ENCODE measurements around the gene ITPK1. TPM values are rescaled to one million over a fixed set of nuclear protein-coding genes. Genes with fewer than 3 reads are reported as not detected.

The ITPK1 gene
- total and polyA plus RNA-seq, 12 donors: 47.1 to 152 (median 92.7) TPM

DNA sequence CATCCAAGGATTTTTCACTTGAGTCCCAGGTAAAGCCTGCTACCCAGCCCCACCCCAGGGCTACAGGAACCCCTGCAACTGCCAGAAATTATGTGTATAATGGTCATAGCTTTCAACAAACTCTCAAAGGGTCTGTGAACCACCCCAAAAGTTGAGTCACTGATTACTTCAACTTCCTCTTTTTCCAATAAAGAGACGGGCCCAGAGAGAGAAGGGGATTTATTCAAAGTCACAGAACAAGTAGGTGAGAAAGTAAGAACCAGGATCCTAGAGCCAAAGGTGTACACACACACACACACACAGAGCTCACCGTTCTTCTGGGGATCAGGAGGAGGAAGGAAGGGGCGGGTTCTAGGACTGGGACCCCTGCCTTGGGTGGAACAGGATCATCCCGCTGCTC, 4.8 kb upstream of the ITPK1 start:
- TF ChIP-seq, protein P1, sequence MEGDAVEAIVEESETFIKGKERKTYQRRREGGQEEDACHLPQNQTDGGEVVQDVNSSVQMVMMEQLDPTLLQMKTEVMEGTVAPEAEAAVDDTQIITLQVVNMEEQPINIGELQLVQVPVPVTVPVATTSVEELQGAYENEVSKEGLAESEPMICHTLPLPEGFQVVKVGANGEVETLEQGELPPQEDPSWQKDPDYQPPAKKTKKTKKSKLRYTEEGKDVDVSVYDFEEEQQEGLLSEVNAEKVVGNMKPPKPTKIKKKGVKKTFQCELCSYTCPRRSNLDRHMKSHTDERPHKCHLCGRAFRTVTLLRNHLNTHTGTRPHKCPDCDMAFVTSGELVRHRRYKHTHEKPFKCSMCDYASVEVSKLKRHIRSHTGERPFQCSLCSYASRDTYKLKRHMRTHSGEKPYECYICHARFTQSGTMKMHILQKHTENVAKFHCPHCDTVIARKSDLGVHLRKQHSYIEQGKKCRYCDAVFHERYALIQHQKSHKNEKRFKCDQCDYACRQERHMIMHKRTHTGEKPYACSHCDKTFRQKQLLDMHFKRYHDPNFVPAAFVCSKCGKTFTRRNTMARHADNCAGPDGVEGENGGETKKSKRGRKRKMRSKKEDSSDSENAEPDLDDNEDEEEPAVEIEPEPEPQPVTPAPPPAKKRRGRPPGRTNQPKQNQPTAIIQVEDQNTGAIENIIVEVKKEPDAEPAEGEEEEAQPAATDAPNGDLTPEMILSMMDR (IDR thresholded peaks at IDR 0.05): no peak
- Histone ChIP-seq H3K4me1 (peaks cover 4 to 23% (median 10%) of the 10 kb centered on the region in 9 donors), H3K4me3 (no peak overlapping the region), H3K27ac (no peak overlapping the region), H3K9me3 (no peaks in the 10 kb centered on the region), H3K36me3 (no peaks in the 10 kb centered on the region), H3K27me3 (no peaks in the 10 kb centered on the region)
- DNase-seq (no peak), ATAC-seq (no peak)
- intact Hi-C loops (cut with DNase I): no loop called here
- WGBS, 2 donors: 79 to 81% methylated on average over 4 of the region's 4 CpGs

DNA sequence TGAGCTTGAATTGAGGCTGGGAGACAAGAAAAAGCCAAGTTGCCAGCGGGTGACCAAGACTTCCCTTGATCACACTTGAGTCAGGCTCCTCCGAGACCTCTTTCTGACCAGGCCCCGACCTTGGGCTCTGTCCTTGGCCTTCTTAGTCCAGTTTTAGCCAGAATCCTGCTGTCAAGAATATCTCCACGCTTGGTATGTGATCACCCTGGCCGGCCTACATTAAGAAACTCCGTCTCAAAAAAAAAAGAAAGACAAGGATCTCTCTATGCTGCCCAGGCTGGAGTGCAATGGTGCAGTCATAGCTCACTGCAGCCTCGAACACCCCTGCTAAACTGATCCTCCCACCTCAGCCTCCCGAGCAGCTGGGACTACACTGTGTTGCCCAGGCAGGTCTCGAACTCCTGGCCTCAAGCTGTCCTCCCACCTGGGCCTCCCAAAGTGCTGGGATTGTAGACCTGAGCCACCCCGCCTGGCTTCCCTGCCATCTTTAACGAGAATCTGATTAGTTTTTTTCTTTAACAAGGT, 1.0 kb upstream of the ITPK1 start:
- 90 to 92% methylated on average over 11 of the region's 11 CpGs for WGBS, 2 donors
- no peaks in the 10 kb centered on the region for H3K27me3 ChIP-seq
- intact Hi-C loops (cut with DNase I): loop anchor here in 3 of 10 donors (10.0 kb wide), 2 partner anchors 72 to 102 kb away; no protein-coding TSS in a partner anchor

DNA sequence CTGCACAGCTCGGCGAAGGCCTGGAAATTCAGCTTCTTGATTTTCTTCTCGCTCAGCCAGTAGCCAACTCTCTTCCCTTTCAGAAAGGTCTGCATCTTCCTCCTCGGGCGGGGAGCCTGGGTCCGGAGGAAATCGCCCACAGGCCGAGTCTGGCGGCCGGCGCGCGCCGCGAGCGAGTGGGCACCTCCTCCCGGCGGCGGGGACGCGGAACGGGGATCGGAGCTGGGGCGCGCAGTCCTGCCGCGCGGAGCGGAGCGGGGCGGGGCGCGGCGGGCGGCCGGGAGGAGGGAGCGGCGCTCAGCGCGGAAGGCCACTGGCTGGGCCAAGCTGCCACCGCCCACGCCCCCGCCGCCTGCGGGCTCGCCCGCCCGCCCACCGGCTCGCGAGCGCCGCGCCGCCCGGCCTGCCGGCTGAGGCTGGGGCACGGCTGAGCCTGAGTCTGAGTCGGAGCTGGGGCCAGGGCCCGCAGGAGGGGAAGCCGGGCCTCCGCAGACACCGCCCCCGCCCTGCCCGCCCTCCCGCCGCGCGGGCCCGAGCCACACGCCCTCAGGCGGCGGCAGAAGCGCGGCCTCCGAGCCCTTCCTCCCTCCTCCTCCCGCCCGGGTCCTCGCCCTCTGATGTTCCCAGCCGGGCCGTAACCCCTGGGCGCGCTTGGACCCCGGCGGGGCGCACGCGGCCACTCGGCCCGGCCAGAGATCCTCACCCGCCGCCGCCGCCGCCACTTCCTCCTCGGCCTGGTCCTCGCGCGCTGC, 480 bp downstream of the ITPK1 start:
- ATAC-seq (peak; percentile 83 to 94 (median 92)), DNase-seq (peak; percentile 86 to 91)
- H3K36me3 ChIP-seq: no peaks in the 10 kb centered on the region
- H3K27me3 ChIP-seq: no peaks in the 10 kb centered on the region
- H3K4me1 ChIP-seq: peaks cover 15 to 49% (median 36%) of the 10 kb centered on the region in 9 donors
- TF ChIP-seq, protein P1 (IDR thresholded peaks at IDR 0.05): peak in 2 of 9 donors; percentile 0 to 10
- H3K27ac ChIP-seq: peak overlapping the region; percentile 93 to 99 (median 98)
- no peaks in the 10 kb centered on the region for H3K9me3 ChIP-seq
- 0% methylated on average over 50 to 85 of the region's 99 CpGs for WGBS, 2 donors
- intact Hi-C loops (cut with DNase I): loop anchor here in 4 of 10 donors (2.0 to 10.0 kb wide), 3 partner anchors 24 to 100 kb away; no protein-coding TSS in a partner anchor
- peak overlapping the region; percentile 52 to 95 (median 86) for H3K4me3 ChIP-seq

More for the DNA sequence above, 1.0 kb upstream of the ITPK1 start:
- DNase-seq: no peak
- Histone ChIP-seq H3K27ac (peak overlapping the region in 9 of 10 donors; percentile 93 to 99 (median 98)), H3K4me3 (peak overlapping the region; percentile 52 to 95 (median 86)), H3K4me1 (peaks cover 15 to 53% (median 34%) of the 10 kb centered on the region in 9 donors), H3K9me3 (no peaks in the 10 kb centered on the region), H3K36me3 (no peaks in the 10 kb centered on the region)
- TF ChIP-seq, protein P1 (IDR thresholded peaks at IDR 0.05): no peak
- ATAC-seq: no peak

DNA sequence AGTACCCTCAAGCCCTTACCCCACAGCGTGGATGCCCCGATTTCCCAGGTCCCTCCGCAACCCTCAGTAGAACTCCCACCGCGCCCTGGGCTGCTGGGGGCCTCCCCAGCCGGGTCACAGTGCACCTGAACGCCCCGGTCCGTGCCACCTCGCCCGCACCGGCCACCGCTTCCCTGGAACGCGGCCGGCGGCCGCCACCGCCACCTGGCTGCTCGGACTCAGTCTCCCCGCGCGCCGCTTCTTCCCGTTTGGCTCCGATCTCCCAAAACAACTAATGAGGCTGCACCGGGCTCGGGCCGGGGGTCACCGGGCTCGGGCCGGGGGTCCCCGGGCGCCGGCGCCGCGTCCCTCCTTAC, 1.0 kb downstream of the ITPK1 start:
- TF ChIP-seq, protein P1 (IDR thresholded peaks at IDR 0.05): peak in 4 of 9 donors; percentile 8 to 48 (median 20)
- DNase-seq: peak in 1 of 2 donors; percentile 42
- no peaks in the 10 kb centered on the region for H3K27me3 ChIP-seq
- H3K27ac ChIP-seq: peak overlapping the region; percentile 86 to 99 (median 96)
- H3K9me3 ChIP-seq: no peaks in the 10 kb centered on the region
- peaks cover 0 to 4% (median 0%) of the 10 kb centered on the region in 9 donors for H3K36me3 ChIP-seq
- intact Hi-C loops (cut with DNase I): loop anchor here in 7 of 10 donors (2.0 to 10.0 kb wide), 6 partner anchors 24 to 162 kb away; no protein-coding TSS in a partner anchor
- peak in 5 of 8 donors; percentile 1 to 35 (median 11) for ATAC-seq
- WGBS, 2 donors: 3 to 5% methylated on average over 33 to 38 of the region's 38 CpGs
- H3K4me3 ChIP-seq: peak overlapping the region; percentile 52 to 95 (median 86)
- H3K4me1 ChIP-seq: peaks cover 15 to 51% (median 42%) of the 10 kb centered on the region in 9 donors

All from heart right ventricle (tissue), 16 donors.